ENCODE data around the gene PHOSPHO1. TPM values are rescaled to one million over a fixed set of nuclear protein-coding genes. Genes with fewer than 3 reads are reported as not detected.

PHOSPHO1 gene
- total and polyA plus RNA-seq, 9 donors = 0.23 to 0.92 (median 0.25) TPM; not detected in 5

GRCh38 chr17:49234509-49235080, 4.0 kb upstream of the PHOSPHO1 start:
- DNase-seq = no peak
- no peaks in the 10 kb centered on the region for H3K9me3 ChIP-seq
- intact Hi-C loops (cut with DNase I) = no loop called here
- H3K36me3 ChIP-seq = no peaks in the 10 kb centered on the region
- 70 to 84% (median 79%) methylated on average over 5 of the region's 5 CpGs for WGBS, 3 donors
- no peaks in the 10 kb centered on the region for H3K27me3 ChIP-seq
- H3K4me3 ChIP-seq = no peak overlapping the region
- H3K27ac ChIP-seq = no peak overlapping the region
- TF ChIP-seq EP300 (IDR thresholded peaks at IDR 0.05) (no peak), CTCF (IDR thresholded peaks at IDR 0.05) (no peak)
- no peaks in the 10 kb centered on the region for H3K4me1 ChIP-seq (ENCODE audit: insufficient read depth)

GRCh38 chr17:49231563-49231894, 942 bp upstream of the PHOSPHO1 start:
- no peak for DNase-seq
- Histone ChIP-seq H3K27ac (no peak overlapping the region), H3K36me3 (no peaks in the 10 kb centered on the region), H3K9me3 (no peaks in the 10 kb centered on the region), H3K4me3 (no peak overlapping the region), H3K4me1 (ENCODE audit: insufficient read depth) (no peaks in the 10 kb centered on the region), H3K27me3 (no peaks in the 10 kb centered on the region)
- WGBS, 3 donors = 54 to 65% (median 63%) methylated on average over 7 of the region's 7 CpGs
- TF ChIP-seq POLR2A (IDR thresholded peaks at IDR 0.05) (no peak), EP300 (IDR thresholded peaks at IDR 0.05) (no peak), CTCF (IDR thresholded peaks at IDR 0.05) (no peak)
- intact Hi-C loops (cut with DNase I) = no loop called here

- H3K36me3 ChIP-seq = no peaks in the 10 kb centered on the region
- DNase-seq = no peak
- TF ChIP-seq EP300 (IDR thresholded peaks at IDR 0.05) = no peak
- no peak for TF ChIP-seq POLR2A (IDR thresholded peaks at IDR 0.05)
- no peak for TF ChIP-seq CTCF (IDR thresholded peaks at IDR 0.05)
- intact Hi-C loops (cut with DNase I) = loop anchor here in 1 of 4 donors (10.0 kb wide), 1 partner anchor 55 kb away; no protein-coding TSS in a partner anchor
- no peaks in the 10 kb centered on the region for H3K27me3 ChIP-seq
- no peaks in the 10 kb centered on the region for H3K4me1 ChIP-seq (ENCODE audit: insufficient read depth)
- no peak overlapping the region for H3K27ac ChIP-seq
- 3 to 6% (median 3%) methylated on average over 34 to 36 of the region's 36 CpGs for WGBS, 3 donors
- H3K4me3 ChIP-seq = peak overlapping the region; percentile 47
- H3K9me3 ChIP-seq = no peaks in the 10 kb centered on the region
These were observed 584 bp downstream of the PHOSPHO1 start for GRCh38 chr17:49229805-49230600.

- H3K27me3 ChIP-seq = peaks cover under 1% of the 10 kb centered on the region
- no peak overlapping the region for H3K27ac ChIP-seq
- TF ChIP-seq CTCF (IDR thresholded peaks at IDR 0.05) (no peak), POLR2A (IDR thresholded peaks at IDR 0.05) (no peak), EP300 (IDR thresholded peaks at IDR 0.05) (no peak)
- H3K36me3 ChIP-seq = no peaks in the 10 kb centered on the region
- H3K4me1 ChIP-seq (ENCODE audit: insufficient read depth) = peaks cover 1% of the 10 kb centered on the region
- intact Hi-C loops (cut with DNase I) = loop anchor here in 1 of 4 donors (10.0 kb wide), 1 partner anchor 54 kb away; no protein-coding TSS in a partner anchor
- no peak overlapping the region for H3K4me3 ChIP-seq
- WGBS, 3 donors = 32 to 62% (median 46%) methylated on average over 6 of the region's 6 CpGs
- DNase-seq = no peak
- H3K9me3 ChIP-seq = no peaks in the 10 kb centered on the region
These were observed 1.3 kb downstream of the PHOSPHO1 start for GRCh38 chr17:49229076-49229804.

Measured in ovary (tissue), 9 donors.